Trophoblast cell (in vitro differentiated cells and primary cell): ENCODE results near the gene POLQ.

Experiments used
- DNase-seq, 2 donors: peaks; one replicate each; pipeline ENCODE4 v3.0.0-alpha.2; 2016
- H2AFZ ChIP-seq: 2 replicates; pipeline ENCODE4 v1.6.1; 2013; ENCODE audit warnings: low read length, moderate library complexity, mild to moderate bottlenecking; ENCODE audit not compliant: insufficient read depth, poor library complexity
- H2AK5ac ChIP-seq: 2 replicates; pipeline ENCODE4 v1.6.1; 2013; ENCODE audit warnings: mild to moderate bottlenecking, low read length
- H2BK120ac ChIP-seq: 2 replicates; pipeline ENCODE4 v1.6.1; 2013; ENCODE audit warnings: low read length, mild to moderate bottlenecking, moderate library complexity; ENCODE audit not compliant: insufficient read depth, poor library complexity
- H2BK12ac ChIP-seq: 2 replicates; pipeline ENCODE4 v1.6.1; 2013; ENCODE audit warnings: mild to moderate bottlenecking, low read length, moderate library complexity
- H2BK5ac ChIP-seq: 2 replicates; pipeline ENCODE4 v1.6.1; 2013; ENCODE audit warnings: low read length, low read depth, moderate library complexity, mild to moderate bottlenecking; ENCODE audit not compliant: poor library complexity
- H3K14ac ChIP-seq: 2 replicates; pipeline ENCODE4 v1.6.1; 2013; ENCODE audit warnings: mild to moderate bottlenecking, low read length
- H3K18ac ChIP-seq: 2 replicates; pipeline ENCODE4 v1.6.1; 2013; ENCODE audit warnings: mild to moderate bottlenecking, low read length
- H3K23ac ChIP-seq: 2 replicates; pipeline ENCODE4 v1.6.1; 2013; ENCODE audit warnings: low read length
- H3K27ac ChIP-seq: 2 replicates; pipeline ENCODE4 v1.5.1; 2013; ENCODE audit warnings: low read depth, mild to moderate bottlenecking, inconsistent platforms, low read length, moderate library complexity
- H3K27me3 ChIP-seq: 2 replicates; pipeline ENCODE4 v1.6.1; 2013; ENCODE audit warnings: inconsistent platforms, mild to moderate bottlenecking, low read length, moderate library complexity; ENCODE audit not compliant: insufficient read depth
- H3K36me3 ChIP-seq, 2 experiments: 1 replicate in 1 of 2; 2 replicates in 1 of 2; pipeline ENCODE4 v1.6.1; 2013; ENCODE audit warnings: low read length in 2 of 2, mild to moderate bottlenecking in 2 of 2, moderate library complexity in 1 of 2; ENCODE audit not compliant: insufficient read depth in 2 of 2, control insufficient read depth in 1 of 2
- H3K4ac ChIP-seq: 2 replicates; pipeline ENCODE4 v1.6.1; 2013; ENCODE audit warnings: low read depth, mild to moderate bottlenecking, low read length, moderate library complexity
- H3K4me1 ChIP-seq, 2 experiments: 1 replicate in 1 of 2; 2 replicates in 1 of 2; pipeline ENCODE4 v1.6.1; 2013; ENCODE audit warnings: low read length in 2 of 2, mild to moderate bottlenecking in 2 of 2, moderate library complexity in 1 of 2; ENCODE audit not compliant: insufficient read depth in 2 of 2, control insufficient read depth in 1 of 2
- H3K4me2 ChIP-seq: 2 replicates; pipeline ENCODE4 v1.6.1; 2013; ENCODE audit warnings: inconsistent platforms, mild to moderate bottlenecking, low read length, moderate library complexity
- H3K4me3 ChIP-seq: 2 replicates; pipeline ENCODE4 v1.5.1; 2013; ENCODE audit warnings: mild to moderate bottlenecking, low read depth, low read length, inconsistent platforms
- H3K79me1 ChIP-seq: one replicate; pipeline ENCODE4 v1.6.1; 2013; ENCODE audit warnings: low read length
- H3K79me2 ChIP-seq: 2 replicates; pipeline ENCODE4 v1.6.1; 2013; ENCODE audit warnings: low read length, mild to moderate bottlenecking; ENCODE audit not compliant: control insufficient read depth, insufficient read depth, poor library complexity
- H3K9ac ChIP-seq: 2 replicates; pipeline ENCODE4 v1.6.1; 2013; ENCODE audit warnings: mild to moderate bottlenecking, low read length
- H3K9me3 ChIP-seq: 2 replicates; pipeline ENCODE4 v1.6.1; 2013; ENCODE audit warnings: low read depth, mild to moderate bottlenecking, control low read depth, inconsistent platforms, low read length; ENCODE audit not compliant: insufficient read depth
- H4K12ac ChIP-seq: 2 replicates; pipeline ENCODE4 v1.6.1; 2013; ENCODE audit warnings: low read depth, mild to moderate bottlenecking, low read length, moderate library complexity
- H4K8ac ChIP-seq: 2 replicates; pipeline ENCODE4 v1.6.1; 2013; ENCODE audit warnings: low read depth, mild to moderate bottlenecking, low read length, moderate library complexity
- H4K91ac ChIP-seq: one replicate; pipeline ENCODE4 v1.6.1; 2013; ENCODE audit warnings: low read depth, mild to moderate bottlenecking, low read length, moderate library complexity
- WGBS: extraction: QIAGEN DNeasy Blood & Tissue Kit; methylation state at CpG from one replicate; pipeline ENCODE4 v1.1.7; 2013; ENCODE audit warnings: missing lambda C conversion rate; ENCODE audit not compliant: insufficient read length, insufficient coverage; ENCODE audit errors: extremely low coverage; 5-methylcytosine and 5-hydroxymethylcytosine counted together

Gene POLQ

DNA sequence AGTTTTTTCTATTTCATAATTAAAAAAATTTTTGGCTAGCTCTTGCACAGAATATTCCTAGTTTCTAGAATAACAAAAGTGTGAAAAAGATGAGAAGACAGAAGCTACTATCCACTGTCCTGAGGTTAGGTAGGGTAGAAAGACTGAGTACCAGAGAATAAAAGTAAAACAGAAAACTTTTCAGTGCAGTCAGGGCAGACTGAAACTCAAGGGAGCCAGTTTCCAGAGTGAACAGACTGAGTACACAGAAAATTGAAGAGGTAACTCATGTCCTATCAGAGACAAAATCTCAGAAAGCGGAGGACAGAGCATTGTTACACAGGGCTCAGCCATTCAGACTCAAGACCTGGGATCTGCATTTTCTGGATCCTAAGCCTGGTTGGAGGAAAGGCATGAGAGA lies 38.6 kb upstream of the POLQ start:
- Histone ChIP-seq H3K27ac (no peak overlapping the region), H3K4me2 (no peak overlapping the region), H3K9me3 (no peaks in the 10 kb centered on the region), H3K79me2 (no peaks in the 10 kb centered on the region), H2BK120ac (no peak overlapping the region), H2AK5ac (no peak overlapping the region), H3K4me3 (no peak overlapping the region), H3K18ac (no peak overlapping the region), H4K12ac (no peak overlapping the region), H4K8ac (no peak overlapping the region), H3K4me1 (no peaks in the 10 kb centered on the region), H3K27me3 (no peaks in the 10 kb centered on the region), H3K23ac (no peak overlapping the region), H3K14ac (no peak overlapping the region), H3K4ac (no peak overlapping the region), H3K9ac (no peak overlapping the region), H4K91ac (no peak overlapping the region), H2AFZ (no peak overlapping the region), H2BK12ac (no peak overlapping the region), H3K79me1 (no peaks in the 10 kb centered on the region), H3K36me3 (no peaks in the 10 kb centered on the region), H2BK5ac (no peak overlapping the region)
- no CpG with 5 or more reads among the region's 1 CpG for WGBS
- no peak for DNase-seq

DNA sequence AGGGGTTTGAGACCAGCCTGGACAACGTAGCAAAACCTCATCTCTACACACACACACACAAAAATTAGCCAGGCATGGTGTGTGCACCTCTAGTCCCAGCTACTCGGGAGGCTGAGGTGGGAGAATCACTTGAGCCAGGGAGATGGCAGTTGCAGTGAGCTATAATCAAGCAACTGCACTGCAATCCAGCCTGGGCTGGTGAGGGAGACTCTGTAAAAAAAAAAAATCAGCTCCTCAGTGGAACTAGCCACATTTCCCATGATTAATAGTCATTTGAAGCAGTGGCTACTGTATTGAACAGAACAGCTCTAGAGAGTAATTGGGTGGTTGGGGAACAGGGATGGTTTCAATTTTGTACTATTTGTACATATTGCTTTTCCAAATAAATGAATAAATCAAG lies 35.9 kb upstream of the POLQ start:
- no peak overlapping the region for H4K91ac ChIP-seq
- no CpG with 5 or more reads among the region's 2 CpGs for WGBS

DNA sequence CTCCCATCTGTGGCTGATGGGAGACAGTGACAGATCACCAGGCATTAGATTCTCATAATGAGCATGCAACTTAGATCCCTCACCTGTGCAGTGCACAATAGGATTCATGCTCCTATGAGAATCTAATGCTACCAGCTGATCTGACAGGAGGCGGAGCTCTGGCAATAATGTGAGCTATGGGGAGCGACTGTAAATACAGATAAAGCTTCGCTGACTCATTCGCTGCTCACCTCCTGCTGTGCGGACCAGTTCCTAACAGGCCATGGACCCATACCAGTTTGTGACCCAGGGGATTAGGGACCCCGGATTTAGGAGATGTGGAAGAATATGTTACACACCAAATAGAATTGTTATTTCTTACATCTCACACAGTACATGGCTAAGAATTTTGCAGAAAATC lies 28.7 kb upstream of the POLQ start:
- no CpG with 5 or more reads among the region's 6 CpGs for WGBS
- no peak overlapping the region for H3K27ac ChIP-seq
- no peak overlapping the region for H4K12ac ChIP-seq
- no peaks in the 10 kb centered on the region for H3K4me1 ChIP-seq
- H3K4me2 ChIP-seq: no peak overlapping the region
- no peaks in the 10 kb centered on the region for H3K79me2 ChIP-seq
- H2BK120ac ChIP-seq: no peak overlapping the region
- no peak overlapping the region for H2BK5ac ChIP-seq
- H3K79me1 ChIP-seq: no peaks in the 10 kb centered on the region
- H3K9me3 ChIP-seq: no peaks in the 10 kb centered on the region
- H4K8ac ChIP-seq: no peak overlapping the region
- H2AFZ ChIP-seq: no peak overlapping the region
- no peaks in the 10 kb centered on the region for H3K27me3 ChIP-seq
- no peak overlapping the region for H4K91ac ChIP-seq
- no peak overlapping the region for H3K4ac ChIP-seq
- DNase-seq: peak; percentile 77 to 87
- no peak overlapping the region for H3K23ac ChIP-seq
- H3K18ac ChIP-seq: no peak overlapping the region
- H3K14ac ChIP-seq: no peak overlapping the region
- no peak overlapping the region for H2AK5ac ChIP-seq
- H2BK12ac ChIP-seq: no peak overlapping the region
- no peak overlapping the region for H3K9ac ChIP-seq
- no peak overlapping the region for H3K4me3 ChIP-seq
- H3K36me3 ChIP-seq: no peaks in the 10 kb centered on the region

More for the DNA sequence above, 35.9 kb upstream of the POLQ start:
- no peak overlapping the region for H3K27ac ChIP-seq
- H3K79me1 ChIP-seq: no peaks in the 10 kb centered on the region
- no peak overlapping the region for H4K8ac ChIP-seq
- no peak overlapping the region for H2BK5ac ChIP-seq
- no peak overlapping the region for H4K12ac ChIP-seq
- no peaks in the 10 kb centered on the region for H3K27me3 ChIP-seq
- no peak overlapping the region for H2AK5ac ChIP-seq
- H3K4me3 ChIP-seq: no peak overlapping the region
- DNase-seq: no peak
- H3K18ac ChIP-seq: no peak overlapping the region
- no peaks in the 10 kb centered on the region for H3K79me2 ChIP-seq
- H3K4me1 ChIP-seq: no peaks in the 10 kb centered on the region
- no peak overlapping the region for H3K9ac ChIP-seq
- no peak overlapping the region for H2BK120ac ChIP-seq
- no peak overlapping the region for H2AFZ ChIP-seq
- no peak overlapping the region for H3K14ac ChIP-seq
- no peak overlapping the region for H2BK12ac ChIP-seq
- H3K9me3 ChIP-seq: no peaks in the 10 kb centered on the region
- no peaks in the 10 kb centered on the region for H3K36me3 ChIP-seq
- H3K4ac ChIP-seq: no peak overlapping the region
- H3K23ac ChIP-seq: no peak overlapping the region
- H3K4me2 ChIP-seq: no peak overlapping the region

DNA sequence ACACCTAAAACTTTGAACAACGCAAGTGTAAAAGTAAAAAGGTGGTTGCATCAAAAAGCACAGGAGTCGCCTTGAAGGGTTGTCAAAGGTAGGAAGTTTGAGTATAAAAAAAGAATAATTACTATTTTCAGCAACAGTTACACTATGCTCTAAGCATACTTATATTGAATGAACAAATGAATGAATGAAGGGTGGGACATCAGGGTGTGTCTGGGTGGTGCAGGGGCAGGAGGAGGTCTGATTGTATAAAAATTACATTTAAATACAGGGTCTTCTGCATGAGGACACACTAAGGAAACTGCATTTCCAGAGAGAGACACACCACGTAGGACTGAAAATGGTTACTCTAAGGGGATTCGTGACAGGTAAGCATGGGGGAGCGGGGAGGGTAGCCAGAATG lies 21.9 kb upstream of the POLQ start, which contains the start of gene ARGFX:
ARGFX (plus strand) TSS at position 301 of the 400 bp plus-strand sequence. CDS start 2,765 bp downstream, outside the sequence.
- Histone ChIP-seq H3K36me3 (no peaks in the 10 kb centered on the region), H3K4me2 (no peak within 1 kb of the TSS), H2BK12ac (no peak within 1 kb of the TSS), H3K23ac (no peak within 1 kb of the TSS), H3K9me3 (no peaks in the 10 kb centered on the region), H3K9ac (no peak within 1 kb of the TSS), H2AK5ac (no peak within 1 kb of the TSS), H3K27ac (no peak within 1 kb of the TSS), H2AFZ (no peak within 1 kb of the TSS), H3K14ac (no peak within 1 kb of the TSS), H4K12ac (no peak within 1 kb of the TSS), H2BK5ac (no peak within 1 kb of the TSS), H3K4me1 (no peaks in the 10 kb centered on the region), H3K27me3 (no peaks in the 10 kb centered on the region), H3K79me2 (no peaks in the 10 kb centered on the region), H3K79me1 (no peaks in the 10 kb centered on the region), H3K4me3 (no peak within 1 kb of the TSS), H4K8ac (no peak within 1 kb of the TSS), H4K91ac (no peak within 1 kb of the TSS), H2BK120ac (no peak within 1 kb of the TSS), H3K18ac (no peak within 1 kb of the TSS), H3K4ac (no peak within 1 kb of the TSS)
- no peak for DNase-seq
- no CpG with 5 or more reads among the region's 5 CpGs for WGBS
